K562 (cell line): ENCODE results near the gene NEURL2.

ENCODE experiments used
- MEF2A ChIP-seq: IDR thresholded peaks from 2 replicates; pipeline ENCODE4 v1.6.1; 2011; ENCODE audit warnings: low read depth, mild to moderate bottlenecking, low read length, moderate library complexity; ENCODE audit not compliant: control insufficient read depth
- MTA3 ChIP-seq: fragments of 450-650 bp; formaldehyde crosslinking; IDR thresholded peaks from 2 replicates; pipeline ENCODE4 v1.6.1; 2017; ENCODE audit warnings: mild to moderate bottlenecking, borderline replicate concordance
- ZFX ChIP-seq: sonication (generic); formaldehyde crosslinking; IDR thresholded peaks from 2 replicates; pipeline ENCODE4 v1.8.0; 2022; ENCODE audit warnings: mild to moderate bottlenecking, missing genetic modification reagents, moderate library complexity
- ZNF324 ChIP-seq: fragments of 250-450 bp; sonication (Bioruptor Pico); IDR thresholded peaks from 2 replicates; pipeline ENCODE4 v1.4.0; 2020; ENCODE audit warnings: mild to moderate bottlenecking
- ZNF778 ChIP-seq: fragments of 450-650 bp; formaldehyde crosslinking; IDR thresholded peaks from 2 replicates; pipeline ENCODE4 v1.4.0; 2020; ENCODE audit warnings: mild to moderate bottlenecking, moderate library complexity
- ZSCAN29 ChIP-seq: fragments of 450-650 bp; IDR thresholded peaks from 2 replicates; pipeline ENCODE4 v1.6.1; 2017
- TF ChIP-seq, protein P1 (sequence below), 2 experiments: IDR thresholded peaks; 2 replicates each; pipeline ENCODE4 v1.6.1; 2012; ENCODE audit warnings: improper control_type of control experiment in 2 of 2, low read depth in 2 of 2, low read length in 2 of 2, borderline replicate concordance in 1 of 2
- TF ChIP-seq, protein P2 (sequence below), 3 experiments: IDR thresholded peaks in 2 of 3; conservative IDR thresholded peaks in 1 of 3; 2 replicates each; pipeline ENCODE4 v1.5.1; 2011 to 2012; ENCODE audit warnings: low read length in 3 of 3, mild to moderate bottlenecking in 3 of 3, control low read depth in 2 of 3, improper control_type of control experiment in 1 of 3, inconsistent platforms in 1 of 3, low read depth in 1 of 3, mixed read lengths in 1 of 3, moderate library complexity in 1 of 3; ENCODE audit not compliant: insufficient read depth in 2 of 3
- TF ChIP-seq, protein P3 (sequence below): fragments of 450-650 bp; conservative IDR thresholded peaks from 2 replicates; pipeline ENCODE4 v1.6.1; 2016; ENCODE audit warnings: missing genetic modification characterization, low read depth, mild to moderate bottlenecking, missing compliant biosample characterization, moderate library complexity

DNA sequence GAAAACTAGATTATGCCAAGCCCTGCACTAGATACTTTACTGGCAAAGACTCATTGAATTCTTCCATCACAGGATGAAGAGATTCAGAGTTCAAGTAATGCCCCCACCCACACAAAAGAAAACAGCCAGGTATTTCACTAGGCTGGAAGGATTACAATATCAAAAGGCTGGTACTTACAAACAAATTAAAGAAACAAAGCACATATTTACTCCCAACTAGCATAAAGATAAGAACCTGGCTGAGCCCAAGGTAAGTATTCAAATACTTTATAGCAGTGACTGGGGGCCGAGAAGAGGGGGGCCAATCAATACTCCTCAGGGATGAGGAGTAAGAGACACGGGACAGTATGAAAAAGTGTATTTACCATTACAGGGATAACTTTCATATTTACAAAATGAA is 37.5 kb downstream of the NEURL2 start:
- TF ChIP-seq MTA3 (no peak), ZFX (no peak), ZNF778 (no peak), ZSCAN29 (no peak), MEF2A (no peak), ZNF324 (CRISPR knock-in tag) (no peak)
- TF ChIP-seq, protein P1, sequence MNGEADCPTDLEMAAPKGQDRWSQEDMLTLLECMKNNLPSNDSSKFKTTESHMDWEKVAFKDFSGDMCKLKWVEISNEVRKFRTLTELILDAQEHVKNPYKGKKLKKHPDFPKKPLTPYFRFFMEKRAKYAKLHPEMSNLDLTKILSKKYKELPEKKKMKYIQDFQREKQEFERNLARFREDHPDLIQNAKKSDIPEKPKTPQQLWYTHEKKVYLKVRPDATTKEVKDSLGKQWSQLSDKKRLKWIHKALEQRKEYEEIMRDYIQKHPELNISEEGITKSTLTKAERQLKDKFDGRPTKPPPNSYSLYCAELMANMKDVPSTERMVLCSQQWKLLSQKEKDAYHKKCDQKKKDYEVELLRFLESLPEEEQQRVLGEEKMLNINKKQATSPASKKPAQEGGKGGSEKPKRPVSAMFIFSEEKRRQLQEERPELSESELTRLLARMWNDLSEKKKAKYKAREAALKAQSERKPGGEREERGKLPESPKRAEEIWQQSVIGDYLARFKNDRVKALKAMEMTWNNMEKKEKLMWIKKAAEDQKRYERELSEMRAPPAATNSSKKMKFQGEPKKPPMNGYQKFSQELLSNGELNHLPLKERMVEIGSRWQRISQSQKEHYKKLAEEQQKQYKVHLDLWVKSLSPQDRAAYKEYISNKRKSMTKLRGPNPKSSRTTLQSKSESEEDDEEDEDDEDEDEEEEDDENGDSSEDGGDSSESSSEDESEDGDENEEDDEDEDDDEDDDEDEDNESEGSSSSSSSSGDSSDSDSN (IDR thresholded peaks at IDR 0.05; ENCODE audit: borderline replicate concordance in 1 of 2, low read depth in 2 of 2, low read length in 2 of 2) = no peak
- TF ChIP-seq, protein P2, sequence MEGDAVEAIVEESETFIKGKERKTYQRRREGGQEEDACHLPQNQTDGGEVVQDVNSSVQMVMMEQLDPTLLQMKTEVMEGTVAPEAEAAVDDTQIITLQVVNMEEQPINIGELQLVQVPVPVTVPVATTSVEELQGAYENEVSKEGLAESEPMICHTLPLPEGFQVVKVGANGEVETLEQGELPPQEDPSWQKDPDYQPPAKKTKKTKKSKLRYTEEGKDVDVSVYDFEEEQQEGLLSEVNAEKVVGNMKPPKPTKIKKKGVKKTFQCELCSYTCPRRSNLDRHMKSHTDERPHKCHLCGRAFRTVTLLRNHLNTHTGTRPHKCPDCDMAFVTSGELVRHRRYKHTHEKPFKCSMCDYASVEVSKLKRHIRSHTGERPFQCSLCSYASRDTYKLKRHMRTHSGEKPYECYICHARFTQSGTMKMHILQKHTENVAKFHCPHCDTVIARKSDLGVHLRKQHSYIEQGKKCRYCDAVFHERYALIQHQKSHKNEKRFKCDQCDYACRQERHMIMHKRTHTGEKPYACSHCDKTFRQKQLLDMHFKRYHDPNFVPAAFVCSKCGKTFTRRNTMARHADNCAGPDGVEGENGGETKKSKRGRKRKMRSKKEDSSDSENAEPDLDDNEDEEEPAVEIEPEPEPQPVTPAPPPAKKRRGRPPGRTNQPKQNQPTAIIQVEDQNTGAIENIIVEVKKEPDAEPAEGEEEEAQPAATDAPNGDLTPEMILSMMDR (IDR thresholded peaks at IDR 0.05 in 2 of 3, conservative IDR thresholded peaks at IDR 0.05 in 1 of 3; ENCODE audit: insufficient read depth in 2 of 3, low read depth in 1 of 3, low read length in 3 of 3) = no peak
- TF ChIP-seq, protein P3, sequence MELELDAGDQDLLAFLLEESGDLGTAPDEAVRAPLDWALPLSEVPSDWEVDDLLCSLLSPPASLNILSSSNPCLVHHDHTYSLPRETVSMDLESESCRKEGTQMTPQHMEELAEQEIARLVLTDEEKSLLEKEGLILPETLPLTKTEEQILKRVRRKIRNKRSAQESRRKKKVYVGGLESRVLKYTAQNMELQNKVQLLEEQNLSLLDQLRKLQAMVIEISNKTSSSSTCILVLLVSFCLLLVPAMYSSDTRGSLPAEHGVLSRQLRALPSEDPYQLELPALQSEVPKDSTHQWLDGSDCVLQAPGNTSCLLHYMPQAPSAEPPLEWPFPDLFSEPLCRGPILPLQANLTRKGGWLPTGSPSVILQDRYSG (tag) = no peak
